NCI-H526 (cell line): Measurements from ENCODE around the gene MME.
"Not testable (repeated sequence)": the region's sequence is repeated elsewhere in the genome, so short reads cannot be mapped to it uniquely, and the experiment has no call there.

Experiments used
- DNase-seq, 2 experiments: peaks; one replicate each; lab custom pipeline; 2025; lab: John Stamatoyannopoulos, UW

The MME gene

GRCh38 chr3:155084567-155084966 is 4.4 kb downstream of the MME start:
- DNase-seq, result no peak

- no peak for DNase-seq
Observed at GRCh38 chr3:155086051-155086450, 5.9 kb downstream of the MME start.

- no peak for DNase-seq
Observed at GRCh38 chr3:155088706-155089345, 8.7 kb downstream of the MME start.

GRCh38 chr3:155089495-155089894 is 9.4 kb downstream of the MME start:
- no peak for DNase-seq

- DNase-seq, result no peak
Observed at GRCh38 chr3:155093261-155093660, 13.1 kb downstream of the MME start.

- no peak for DNase-seq
Observed at GRCh38 chr3:155096303-155097008, 16.3 kb downstream of the MME start.

GRCh38 chr3:155097009-155097349 is 16.9 kb downstream of the MME start:
- no peak for DNase-seq

GRCh38 chr3:155101398-155101797 is 21.3 kb downstream of the MME start:
- DNase-seq, result no peak

- DNase-seq, result no peak
Observed at GRCh38 chr3:155102329-155102728, 22.2 kb downstream of the MME start.

GRCh38 chr3:155103686-155104085 is 23.6 kb downstream of the MME start:
- DNase-seq, result no peak

- DNase-seq, result no peak
Observed at GRCh38 chr3:155106119-155106518, 26.0 kb downstream of the MME start.

- DNase-seq, result no peak
Observed at GRCh38 chr3:155110022-155110421, 29.9 kb downstream of the MME start.

GRCh38 chr3:155110996-155111901 is 31.1 kb downstream of the MME start:
- DNase-seq, result peak; percentile 15 to 47

GRCh38 chr3:155111971-155112370 is 31.9 kb downstream of the MME start:
- DNase-seq, result peak in 1 of 2 experiments; percentile 56

GRCh38 chr3:155112661-155113389 is 32.7 kb downstream of the MME start:
- DNase-seq, result peak in 1 of 2 experiments; percentile 51

- not testable (repeated sequence) for DNase-seq
Observed at GRCh38 chr3:155124745-155125144, 44.6 kb downstream of the MME start.

GRCh38 chr3:155129396-155129795 is 49.3 kb downstream of the MME start:
- DNase-seq, result no peak

- DNase-seq, result no peak
Observed at GRCh38 chr3:155130001-155130400, 49.9 kb downstream of the MME start.

GRCh38 chr3:155131104-155131503 is 51.0 kb downstream of the MME start:
- DNase-seq, result no peak

- DNase-seq, result not testable (repeated sequence)
Observed at GRCh38 chr3:155134311-155134710, 54.2 kb downstream of the MME start.

- no peak for DNase-seq
Observed at GRCh38 chr3:155135003-155135402, 54.9 kb downstream of the MME start.

- DNase-seq, result no peak
Observed at GRCh38 chr3:155138677-155139076, 58.6 kb downstream of the MME start.
